ENCODE results near the gene MAPK14.

DNA sequence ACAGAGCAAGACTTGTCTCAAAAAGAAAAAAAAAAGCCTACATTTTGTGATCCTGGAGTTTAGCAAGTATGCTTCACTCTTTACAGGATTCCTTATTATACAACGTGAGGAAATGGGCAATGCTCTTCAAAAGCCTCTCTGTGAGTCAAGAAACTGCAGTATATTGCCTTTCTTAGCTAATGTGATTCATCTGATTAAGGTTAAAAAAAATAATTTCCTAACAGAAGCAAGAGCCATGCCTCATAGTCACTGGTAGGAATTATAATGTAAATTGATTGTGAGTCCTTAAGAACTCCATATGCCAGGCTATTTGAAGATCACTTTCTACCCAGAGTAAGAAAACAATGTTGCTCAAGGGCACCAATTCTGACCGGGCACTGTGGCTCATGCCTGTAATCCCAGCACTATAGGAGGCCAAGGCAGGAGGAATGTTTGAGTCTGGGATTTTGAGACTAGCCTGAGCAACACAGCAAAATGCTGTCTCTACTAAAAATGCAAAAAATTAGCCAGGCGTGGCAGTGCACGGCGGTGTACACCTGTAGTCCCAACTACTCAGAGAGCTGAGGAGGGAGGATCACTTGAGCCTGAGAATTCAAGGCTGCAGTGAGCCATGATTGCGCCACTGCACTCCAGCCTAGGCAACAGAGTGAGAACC, 46.5 kb upstream of the MAPK14 start:
- no peak for TF ChIP-seq EP300 (IDR thresholded peaks at IDR 0.05; ENCODE audit: borderline replicate concordance)
- TF ChIP-seq FOXM1 (IDR thresholded peaks at IDR 0.05; ENCODE audit: borderline replicate concordance, low read depth), result no peak
- no peak for TF ChIP-seq RAD21 (IDR thresholded peaks at IDR 0.05; ENCODE audit: low read depth)
- 0 out of 2 replicates have a peak, but pooled peaks have one; percentile 6 for TF ChIP-seq CEBPB (IDR thresholded peaks at IDR 0.05)
- TF ChIP-seq CREB1 (IDR thresholded peaks at IDR 0.05; ENCODE audit: low read depth), result no peak

Measured in Ishikawa (cell line).